K562 (cell line): ENCODE data around the gene LTBP4. TPM values are rescaled to one million over a fixed set of nuclear protein-coding genes. Genes with fewer than 3 reads are reported as not detected.

ENCODE experiments used
- AFF4 ChIP-seq: sonication (generic); formaldehyde crosslinking; IDR thresholded peaks from 2 replicates; pipeline ENCODE4 v1.8.0; 2023; ENCODE audit warnings: mild to moderate bottlenecking, missing genetic modification reagents
- ATF3 ChIP-seq, 2 experiments: fragments of 450-650 bp in 1 of 2; sonication (generic) in 1 of 2; formaldehyde crosslinking in 1 of 2; IDR thresholded peaks in 1 of 2; conservative IDR thresholded peaks in 1 of 2; 2 replicates each; pipeline versions ENCODE4 v1.6.1 to v1.8.1; 2016 to 2023; ENCODE audit warnings: mild to moderate bottlenecking in 2 of 2, moderate library complexity in 2 of 2, inconsistent platforms in 1 of 2, missing genetic modification reagents in 1 of 2
- ELF2 ChIP-seq: fragments of 250-450 bp; sonication (Bioruptor Pico); IDR thresholded peaks from 2 replicates; pipeline ENCODE4 v1.5.0; 2021; ENCODE audit warnings: mild to moderate bottlenecking
- FOXK1 ChIP-seq: sonication (generic); formaldehyde crosslinking; IDR thresholded peaks from 2 replicates; pipeline ENCODE4 v1.8.0; 2022; ENCODE audit warnings: missing genetic modification reagents, mild to moderate bottlenecking, borderline replicate concordance
- LARP7 ChIP-seq: fragments of 450-650 bp; IDR thresholded peaks from 2 replicates; pipeline ENCODE4 v1.6.1; 2016
- MBD1 ChIP-seq: fragments of 250-450 bp; sonication (Bioruptor Pico); IDR thresholded peaks from 2 replicates; pipeline ENCODE4 v1.8.0; 2022; ENCODE audit warnings: inconsistent platforms
- MLX ChIP-seq, 2 experiments: fragments of 450-650 bp in 1 of 2; sonication (generic) in 1 of 2; formaldehyde crosslinking; conservative IDR thresholded peaks; 2 replicates each; pipeline versions ENCODE4 v1.4.0 to v1.8.1; 2020 to 2022; ENCODE audit warnings: mild to moderate bottlenecking in 1 of 2, missing genetic modification reagents in 1 of 2
- PHTF2 ChIP-seq: fragments of 250-450 bp; sonication (Bioruptor Pico); IDR thresholded peaks from 2 replicates; pipeline ENCODE4 v1.5.0; 2021; ENCODE audit warnings: mild to moderate bottlenecking
- RBM22 ChIP-seq: fragments of 200-400 bp; formaldehyde crosslinking; IDR thresholded peaks from 2 replicates; pipeline ENCODE4 v1.6.1; 2018; ENCODE audit warnings: low read length, low read depth; ENCODE audit not compliant: poor library complexity, severe bottlenecking
- TFAM ChIP-seq: fragments of 250-450 bp; sonication (Bioruptor Pico); conservative IDR thresholded peaks from 2 replicates; pipeline ENCODE4 v1.5.0; 2021; ENCODE audit warnings: mild to moderate bottlenecking, moderate library complexity
- TFE3 ChIP-seq: fragments of 450-650 bp; formaldehyde crosslinking; IDR thresholded peaks from 2 replicates; pipeline ENCODE4 v1.4.0; 2020; ENCODE audit warnings: mild to moderate bottlenecking, mixed read lengths
- ZKSCAN1 ChIP-seq: fragments of 150-350 bp; IDR thresholded peaks from 2 replicates; pipeline ENCODE4 v1.6.1; 2016; ENCODE audit warnings: low read depth, low read length
- ZNF174 ChIP-seq: fragments of 250-450 bp; sonication (Bioruptor Pico); IDR thresholded peaks from 2 replicates; pipeline ENCODE4 v1.4.0; 2020; ENCODE audit warnings: mild to moderate bottlenecking
- ZNF217 ChIP-seq: sonication (generic); formaldehyde crosslinking; IDR thresholded peaks from 2 replicates; pipeline ENCODE4 v1.8.0; 2022; ENCODE audit warnings: mild to moderate bottlenecking, missing genetic modification reagents
- ZNF740 ChIP-seq, 3 experiments: fragments of 200-800 bp in 1 of 3; sonication (Bioruptor generic) in 1 of 3; sonication (generic) in 1 of 3; formaldehyde crosslinking in 1 of 3; IDR thresholded peaks; 2 replicates each; pipeline versions ENCODE4 v1.6.1 to v1.8.0; 2016 to 2022; ENCODE audit warnings: mild to moderate bottlenecking in 2 of 3, missing compliant biosample characterization in 2 of 3, missing genetic modification characterization in 2 of 3, missing genetic modification reagents in 1 of 3
- polyA plus RNA-seq, 8 experiments: library from polyadenylated mRNA; depleted of rRNA in 4 of 8; stranded (reverse) in 5 of 8; unstranded in 3 of 8; fragments of >200 nt; fragmentation: Nextera tagmentation in 2 of 8; fragmentation: Illumina TruSeq in 1 of 8; extraction: Ambion mirVana in 2 of 8; extraction: Trizol in 1 of 8; gene quantifications; 2 replicates each; pipeline versions ENCODE4 v1.2.1 to v1.2.3, GENCODE V29; 2011 to 2014; ENCODE audit warnings: inconsistent platforms in 1 of 8, missing spikeins in 1 of 8
- total RNA-seq, 7 experiments: library from RNA; depleted of rRNA in 6 of 7; stranded (reverse); fragments of >200 nt in 6 of 7; fragmentation: Illumina TruSeq in 2 of 7; extraction: Trizol in 2 of 7; gene quantifications; 2 replicates each; pipeline versions ENCODE4 v1.2.1 to v1.2.3, GENCODE V29; 2011 to 2021; ENCODE audit warnings: low replicate concordance in 1 of 7

The LTBP4 gene
- total and polyA plus RNA-seq, 9 of the 15 experiments (the other 6 are each of a cell fraction or from before 2014, with no cell fraction given), result 0.35 to 160 (median 31.6) TPM

GRCh38 chr19:40576585-40577451, 24.4 kb upstream of the LTBP4 start, which contains the start of gene SHKBP1 (continued):
- TF ChIP-seq MLX (CRISPR knock-in tag; conservative IDR thresholded peaks at IDR 0.05) (no peak), FOXK1 (no peak), MBD1 (no peak), TFE3 (no peak), LARP7 (no peak), ZNF217 (CRISPR knock-in tag) (no peak), ZKSCAN1 (no peak), PHTF2 (CRISPR knock-in tag) (no peak), RBM22 (no peak), ATF3 (IDR thresholded peaks at IDR 0.05) (no peak), ATF3 (CRISPR knock-in tag; conservative IDR thresholded peaks at IDR 0.05) (no peak), ZNF740 (CRISPR knock-in tag; IDR thresholded peaks at IDR 0.05) (peak; percentile 81), ZNF740 (tag; IDR thresholded peaks at IDR 0.05) (peak in 1 of 2 experiments; percentile 88; a peak in 2 of 4 replicates), ZNF174 (CRISPR knock-in tag) (no peak), TFAM (CRISPR knock-in tag) (no peak), ELF2 (CRISPR knock-in tag) (peak; percentile 99), AFF4 (CRISPR knock-in tag) (no peak)
